Fibroblast of skin of right biceps (primary cell): ENCODE data around the gene HOXA11.
A peak's percentile ranks its signal among the peaks of the same experiment; 100 is the strongest.

Source experiments
- DNase-seq: peaks from one replicate; pipeline ENCODE4 v3.0.0-alpha.2; 2013

HOXA11 gene

DNA sequence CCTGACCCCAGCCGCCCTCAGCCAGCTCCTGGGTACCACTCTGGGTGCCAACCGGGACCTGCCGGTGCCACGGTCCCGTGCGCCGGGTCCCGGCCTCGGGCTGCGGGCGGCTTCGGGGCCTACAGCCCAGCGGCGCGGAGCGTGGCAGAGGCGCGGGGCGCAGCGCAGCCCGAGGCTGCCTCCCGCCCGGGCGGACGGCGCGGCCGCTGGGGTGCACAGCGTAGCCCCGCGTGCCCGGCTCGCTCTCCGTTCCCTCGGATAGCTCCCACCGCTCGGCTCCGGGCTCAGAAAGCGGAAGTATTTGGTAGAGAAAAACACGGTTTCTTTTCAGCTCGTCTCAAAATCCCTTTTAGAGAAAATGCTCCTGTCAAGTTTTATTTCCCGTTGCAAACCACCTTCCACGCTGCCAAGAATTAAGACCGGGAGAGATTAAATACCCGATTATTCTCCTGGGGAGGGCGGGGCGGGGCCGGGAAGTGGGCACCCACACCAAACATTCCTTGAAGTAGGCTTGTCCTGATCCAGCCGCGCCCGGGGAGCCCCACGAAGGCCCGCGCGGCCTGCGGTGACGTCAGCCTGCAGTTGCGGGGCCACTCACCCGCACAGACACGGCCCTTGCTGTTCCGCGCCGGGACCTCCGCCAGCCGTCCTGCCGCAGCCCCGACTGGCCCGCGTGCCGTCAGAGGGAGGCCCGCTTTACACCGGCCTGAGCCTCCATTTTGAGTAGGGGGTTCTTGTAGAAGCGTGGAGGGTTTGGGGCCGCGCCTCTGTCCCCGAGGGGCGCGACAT lies 7.7 kb upstream of the HOXA11 start:
- no peak for DNase-seq

DNA sequence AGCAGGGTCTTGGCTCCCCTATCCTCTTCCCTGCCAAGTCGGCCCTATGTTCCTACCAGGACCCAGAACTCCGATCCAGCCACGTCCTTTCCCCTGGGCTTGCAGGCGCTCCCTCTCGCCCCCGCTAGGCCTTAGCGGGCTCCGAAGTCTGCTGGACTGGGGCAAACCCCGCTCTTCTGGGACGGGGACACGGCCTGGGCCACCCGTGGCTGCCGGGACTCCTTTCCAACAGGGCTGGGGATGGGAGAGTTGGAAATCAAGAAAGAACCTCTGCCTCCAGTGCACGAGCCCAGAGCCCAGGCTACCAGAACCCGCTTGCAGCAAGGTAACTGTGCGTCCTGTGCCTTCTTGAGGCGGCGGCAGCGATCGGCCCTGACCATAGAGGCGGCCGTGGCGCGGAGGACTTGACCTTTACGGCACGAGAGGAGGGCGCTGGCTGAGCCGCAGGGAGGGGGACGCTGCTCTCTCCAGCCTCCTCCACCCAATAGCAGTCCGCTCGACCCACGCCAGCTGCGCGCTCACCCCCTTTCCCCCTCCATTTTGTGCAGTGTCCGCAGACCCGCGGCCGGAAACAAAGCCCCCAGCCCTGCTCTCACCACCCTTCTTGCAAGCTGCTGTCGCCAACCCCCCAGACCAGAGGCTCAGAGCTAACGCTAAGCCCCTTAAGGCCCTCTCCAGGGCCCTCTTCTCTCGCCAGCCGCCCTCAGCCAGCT lies 7.0 kb upstream of the HOXA11 start:
- DNase-seq = no peak

DNA sequence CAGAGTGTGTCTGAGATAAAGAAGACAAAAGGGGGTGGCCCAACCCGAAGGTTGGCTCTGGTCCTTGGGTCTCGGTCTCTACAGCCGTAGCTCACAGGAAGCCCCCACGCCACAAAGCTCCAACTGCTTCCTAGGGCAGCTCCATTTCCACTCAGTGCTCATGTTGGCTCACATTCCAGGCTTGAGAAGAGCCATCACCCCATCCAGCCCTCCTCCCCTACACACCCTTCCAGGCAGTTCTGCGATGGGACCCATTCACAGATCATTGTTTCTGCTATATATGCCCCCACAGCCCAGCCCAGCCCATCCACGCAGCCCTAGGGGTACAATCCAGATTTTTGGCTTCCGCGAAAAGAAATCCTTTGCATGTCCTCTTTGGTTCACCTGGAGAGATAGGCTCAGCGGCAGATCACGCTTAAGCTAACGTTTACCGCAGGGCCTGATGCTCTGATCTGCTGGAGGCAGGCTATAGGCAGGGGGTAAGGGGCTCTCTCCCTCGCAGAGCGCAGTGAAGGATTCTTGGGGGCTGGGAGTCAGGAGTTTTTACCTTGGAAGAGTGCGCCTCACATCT lies 6.2 kb upstream of the HOXA11 start:
- DNase-seq = no peak

DNA sequence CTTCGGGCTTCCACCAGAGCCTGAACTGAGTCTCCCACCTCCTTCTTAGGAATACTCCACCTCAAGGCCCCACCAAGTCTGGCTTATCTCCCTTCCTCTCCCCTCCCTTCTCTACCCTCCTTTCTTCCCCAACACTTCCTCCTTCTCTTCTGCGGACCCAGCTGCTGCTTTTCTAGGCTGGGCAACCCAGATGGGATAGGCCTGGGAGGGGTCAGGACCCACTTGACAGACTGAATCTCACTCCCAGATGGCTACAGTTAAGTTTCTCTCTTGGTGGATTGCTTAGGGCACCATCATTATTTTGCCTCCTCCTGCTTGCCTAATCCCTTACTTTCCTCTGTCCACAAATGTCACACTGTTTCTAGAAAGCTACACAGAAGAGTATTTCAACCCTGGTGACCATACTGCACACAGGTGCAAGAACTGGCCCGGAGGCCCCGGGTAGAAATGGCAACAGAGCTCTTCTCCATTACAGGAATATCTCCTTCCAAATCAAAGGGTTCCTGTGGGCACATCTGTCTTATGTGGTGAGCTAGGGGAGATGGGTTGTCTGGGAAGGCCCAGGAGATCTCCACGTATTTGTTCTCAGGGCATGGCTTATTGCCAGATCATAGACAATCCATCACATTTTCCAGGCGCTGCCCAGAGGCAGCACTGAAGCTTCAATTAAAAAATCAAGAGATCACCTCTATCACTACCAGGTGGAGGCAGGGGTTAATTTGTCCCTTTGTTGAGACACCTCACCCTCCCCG lies 5.1 kb upstream of the HOXA11 start:
- DNase-seq = no peak

DNA sequence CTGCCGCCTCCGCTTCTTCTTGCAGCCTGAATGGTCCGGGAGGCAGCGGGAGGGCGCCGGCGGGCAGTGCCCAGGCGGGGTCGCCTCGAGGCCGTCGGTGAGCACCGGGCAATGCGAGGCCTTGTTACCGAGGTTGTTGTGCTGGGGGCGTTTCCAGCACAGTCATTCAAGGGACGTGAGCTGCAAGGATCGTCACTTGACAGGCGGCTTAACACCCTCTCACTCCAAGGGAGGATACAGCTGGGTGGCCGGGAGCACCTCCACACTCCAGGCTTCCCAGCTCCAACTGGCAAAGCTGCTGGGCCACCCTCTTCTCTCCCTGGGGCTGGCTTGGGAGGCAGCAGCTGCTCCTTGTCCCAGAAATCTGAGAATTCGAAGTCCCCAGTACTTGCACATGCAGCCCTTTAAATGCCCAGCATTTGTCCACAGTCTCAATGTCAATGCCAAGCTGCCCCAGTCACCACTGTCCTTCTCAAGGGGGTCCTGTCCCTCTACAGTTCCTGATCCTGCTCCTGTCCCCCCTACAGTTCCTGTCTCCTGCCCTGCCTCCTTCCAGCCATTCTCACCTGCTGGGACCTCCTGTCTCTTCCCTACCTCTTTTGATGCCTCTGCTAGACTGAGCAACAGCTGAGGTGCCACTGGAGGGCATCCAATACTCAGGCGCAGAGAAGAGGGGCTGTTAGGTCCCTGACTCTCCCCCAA lies 4.4 kb upstream of the HOXA11 start:
- DNase-seq = no peak

DNA sequence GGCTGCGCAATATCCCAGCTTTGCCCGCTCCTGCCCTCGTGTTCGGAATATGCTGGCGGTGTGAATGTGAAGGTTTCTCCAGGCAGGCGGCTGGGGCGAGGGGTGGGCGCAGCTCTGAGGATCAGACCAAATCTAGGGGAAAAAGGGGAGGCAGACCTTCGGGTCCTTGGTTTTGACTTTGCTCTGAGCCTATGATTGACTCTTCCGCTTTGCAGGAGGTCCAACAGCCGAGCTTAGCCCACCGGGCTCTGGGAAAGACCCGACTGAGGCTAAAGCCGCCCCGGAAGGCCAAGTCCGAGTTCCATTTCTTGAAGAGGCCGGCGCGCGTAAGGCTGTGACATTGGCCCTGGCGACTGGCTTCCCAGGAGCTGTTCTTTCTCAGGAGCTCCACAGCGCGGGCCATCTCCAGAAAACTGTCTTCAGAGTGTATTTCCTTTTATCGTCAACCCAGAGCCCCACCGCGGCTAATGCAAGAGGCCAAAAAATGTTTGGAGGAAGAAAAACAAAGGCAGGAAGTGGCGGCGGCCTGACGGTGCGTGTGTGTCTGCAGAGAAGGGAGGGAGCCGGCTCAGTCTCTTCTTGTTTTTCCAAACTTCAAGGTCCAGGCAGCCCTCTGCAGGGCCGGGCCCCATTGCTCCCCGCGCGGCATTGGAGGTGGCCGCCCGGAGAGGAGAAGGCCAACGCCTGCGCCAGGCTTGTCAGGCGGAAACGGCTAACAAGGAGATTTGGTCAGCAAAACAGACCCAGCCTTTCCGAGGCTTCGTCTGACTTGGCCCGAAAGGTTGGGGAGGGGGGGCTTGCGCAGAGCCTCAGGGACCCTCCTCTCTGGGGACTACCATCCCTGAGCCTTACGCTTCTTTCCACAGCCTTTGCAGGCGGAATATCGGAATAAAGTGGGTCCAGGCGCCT lies 3.6 kb upstream of the HOXA11 start:
- DNase-seq = peak; percentile 38

DNA sequence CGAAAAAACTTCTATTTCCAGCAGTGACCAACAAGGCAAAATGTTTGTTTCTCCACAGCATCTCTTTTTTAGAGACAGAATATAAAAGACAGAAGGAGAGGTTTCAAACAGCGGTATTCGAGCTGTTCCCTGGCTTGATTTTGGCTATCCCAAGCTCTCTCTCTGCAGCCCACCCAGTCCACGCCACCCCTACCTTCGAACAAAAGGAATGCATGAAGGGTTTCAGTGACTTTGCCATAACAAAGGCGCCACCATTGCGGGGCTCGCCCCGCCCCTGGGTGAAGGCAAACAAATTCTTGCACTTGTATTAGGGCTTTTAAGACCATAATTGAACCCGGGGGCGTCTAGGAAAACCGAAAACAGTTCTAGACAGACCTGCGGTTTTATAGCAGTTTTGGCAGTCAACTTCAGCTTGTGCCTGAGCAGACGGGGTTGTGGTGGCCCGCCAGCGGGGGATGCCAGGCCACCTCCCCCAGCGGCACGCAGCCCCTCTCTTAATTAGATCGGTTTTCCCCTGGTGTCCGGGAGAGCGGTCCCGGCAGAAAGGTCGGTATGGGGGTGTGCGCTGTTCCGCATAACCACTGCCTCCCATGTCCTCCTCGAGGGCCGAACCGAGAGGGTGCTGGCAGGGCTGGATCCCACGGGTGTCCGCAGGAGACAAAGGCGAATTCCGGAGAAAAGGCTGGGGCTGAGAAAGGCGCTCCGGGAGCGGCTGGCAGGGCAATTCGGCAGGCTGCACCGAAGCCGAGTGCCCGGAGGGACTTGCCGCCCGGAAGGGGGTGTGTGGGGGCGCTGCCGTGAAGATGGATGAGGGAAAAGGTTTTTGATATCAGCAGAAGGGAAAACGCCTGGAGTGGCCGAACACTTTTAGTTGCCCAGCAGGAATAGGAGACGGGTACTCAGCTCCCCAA lies 2.7 kb upstream of the HOXA11 start:
- DNase-seq = no peak

DNA sequence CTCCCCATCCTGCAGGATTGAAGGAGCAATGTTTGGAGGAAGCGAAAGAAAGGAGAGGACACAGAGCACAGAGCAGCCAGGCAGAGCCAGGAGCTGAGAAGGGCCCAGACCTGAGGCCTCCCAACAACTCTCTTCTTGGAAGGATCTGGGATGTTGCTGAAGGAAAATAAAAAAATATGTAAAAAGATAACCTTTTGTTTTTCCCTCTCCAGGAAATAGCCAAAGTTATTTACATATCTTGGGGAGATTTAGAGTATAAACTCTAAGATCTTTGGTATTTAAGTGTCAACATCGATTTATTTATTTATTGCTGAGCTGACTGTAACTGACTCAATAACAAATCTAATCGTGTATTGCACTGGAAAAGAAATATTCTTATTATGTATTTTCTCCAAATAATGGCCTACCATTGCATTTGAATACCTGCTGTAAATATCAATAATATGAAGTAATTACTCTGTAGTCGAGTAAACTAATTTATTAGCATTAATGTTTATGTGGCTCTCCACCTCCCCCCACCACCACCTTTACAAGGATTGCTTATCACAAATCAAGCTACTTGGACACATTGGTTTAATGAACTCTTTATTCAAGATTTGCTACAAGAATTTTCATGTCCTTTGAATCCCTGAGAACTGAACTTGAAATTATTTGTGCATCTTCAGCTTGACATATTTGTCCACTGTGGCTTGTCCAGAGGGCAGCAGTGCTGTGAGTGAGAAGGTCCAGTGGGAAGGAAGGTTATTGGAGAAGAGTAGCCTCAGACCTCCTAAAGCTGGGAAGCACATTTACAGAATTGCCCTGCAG lies 1.8 kb upstream of the HOXA11 start:
- no peak for DNase-seq

DNA sequence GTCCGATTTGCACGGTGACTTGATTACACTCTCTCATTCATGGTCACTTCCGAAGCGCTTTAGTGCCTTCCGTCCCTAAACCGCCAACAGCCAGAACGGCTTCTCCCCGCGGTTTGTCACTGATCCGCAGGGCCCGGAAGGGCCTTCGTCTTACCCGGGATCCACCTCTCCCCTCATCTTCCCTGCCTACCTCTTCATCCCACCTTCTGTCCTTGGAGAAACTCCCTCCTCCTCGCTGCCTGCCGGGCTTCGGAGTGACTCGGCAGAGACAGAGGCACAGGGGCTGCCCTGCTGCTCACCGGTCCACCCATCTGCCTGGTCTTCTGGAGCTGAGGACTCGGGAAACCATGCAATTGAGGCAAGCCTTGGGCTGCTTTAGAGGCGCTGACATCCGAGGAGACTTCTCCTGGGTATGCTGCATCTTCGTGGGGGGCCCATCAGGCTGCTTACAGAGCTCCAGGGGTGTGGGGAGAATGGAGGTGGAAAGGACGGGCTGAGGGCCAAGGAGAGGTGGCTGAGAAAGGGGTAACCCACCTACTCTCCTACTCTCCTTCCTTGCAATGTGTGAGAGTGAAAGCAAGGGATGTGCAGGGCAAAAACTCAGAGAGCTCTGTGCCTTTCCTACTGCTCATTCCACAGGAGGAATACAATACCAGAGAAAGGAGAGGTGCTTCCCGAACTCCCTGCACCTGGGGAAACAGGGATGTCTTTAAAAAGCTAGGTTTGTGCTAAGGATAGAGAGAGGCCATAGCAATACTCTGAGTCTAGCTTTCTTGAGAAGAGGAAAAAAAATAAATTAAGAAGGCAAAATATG lies 1.0 kb upstream of the HOXA11 start:
- DNase-seq = no peak

DNA sequence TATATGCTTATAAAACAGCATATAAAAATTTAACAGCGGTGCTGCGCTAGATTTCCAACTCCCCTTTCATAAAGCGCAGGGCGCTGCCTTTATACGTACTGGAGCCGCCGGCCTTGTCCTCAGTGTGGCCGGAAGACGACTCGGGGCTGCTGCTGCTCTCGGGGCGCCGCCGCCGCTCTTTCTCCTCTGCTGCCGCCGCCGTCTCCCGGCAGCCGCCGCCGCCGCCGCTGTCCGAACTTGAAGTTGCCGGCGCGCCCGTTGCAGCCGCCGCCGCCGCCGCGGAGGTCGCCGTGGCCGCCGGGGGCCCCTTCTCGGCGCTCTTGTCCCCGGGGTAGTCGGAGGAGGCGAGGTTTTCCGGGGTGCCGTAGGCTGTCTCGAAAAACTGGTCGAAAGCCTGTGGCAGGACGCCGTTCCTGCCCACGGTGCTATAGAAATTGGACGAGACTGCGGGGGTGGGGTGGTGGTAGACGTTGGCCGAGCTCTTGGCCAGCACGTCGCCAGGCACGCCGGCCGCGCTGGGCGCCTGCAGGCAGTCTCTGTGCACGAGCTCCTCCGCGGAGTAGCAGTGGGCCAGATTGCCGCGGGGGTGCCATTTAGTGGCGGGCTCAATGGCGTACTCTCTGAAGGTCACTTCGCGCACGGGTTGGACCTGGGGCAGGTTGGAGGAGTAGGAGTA lies 557 bp downstream of the HOXA11 start:
- peak; percentile 58 for DNase-seq

DNA sequence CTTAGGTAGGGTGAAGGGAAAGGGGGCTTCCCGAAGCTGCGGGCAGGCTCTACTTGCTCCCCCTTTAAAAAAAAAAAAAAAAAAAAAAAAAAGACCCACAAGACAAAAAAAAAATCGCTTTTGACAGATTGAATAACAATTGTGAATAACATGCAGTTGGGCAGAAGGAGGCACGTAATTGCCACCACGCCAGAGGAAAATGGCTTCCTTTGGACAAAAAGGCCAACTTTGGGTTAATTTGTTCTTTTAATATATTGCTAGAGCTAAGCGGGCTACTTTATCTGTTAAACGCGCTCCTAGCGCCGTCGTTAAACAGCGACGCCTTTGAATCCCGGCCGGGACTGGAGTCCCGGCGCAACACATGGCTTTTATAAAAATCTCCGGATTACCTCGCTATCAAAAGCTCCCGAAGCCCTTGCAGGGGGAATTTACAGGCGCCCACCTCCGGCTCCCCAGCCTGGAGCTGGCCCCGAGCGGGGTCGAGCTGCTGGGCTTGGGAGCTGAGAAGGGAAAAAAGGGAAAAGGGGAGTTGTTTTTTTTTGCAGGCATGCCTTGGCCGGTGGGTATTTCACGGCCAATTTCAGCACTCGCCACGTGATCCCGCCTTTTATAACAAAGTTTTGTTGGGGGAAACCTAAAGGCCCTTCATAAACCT lies 1.2 kb downstream of the HOXA11 start:
- peak; percentile 51 for DNase-seq

DNA sequence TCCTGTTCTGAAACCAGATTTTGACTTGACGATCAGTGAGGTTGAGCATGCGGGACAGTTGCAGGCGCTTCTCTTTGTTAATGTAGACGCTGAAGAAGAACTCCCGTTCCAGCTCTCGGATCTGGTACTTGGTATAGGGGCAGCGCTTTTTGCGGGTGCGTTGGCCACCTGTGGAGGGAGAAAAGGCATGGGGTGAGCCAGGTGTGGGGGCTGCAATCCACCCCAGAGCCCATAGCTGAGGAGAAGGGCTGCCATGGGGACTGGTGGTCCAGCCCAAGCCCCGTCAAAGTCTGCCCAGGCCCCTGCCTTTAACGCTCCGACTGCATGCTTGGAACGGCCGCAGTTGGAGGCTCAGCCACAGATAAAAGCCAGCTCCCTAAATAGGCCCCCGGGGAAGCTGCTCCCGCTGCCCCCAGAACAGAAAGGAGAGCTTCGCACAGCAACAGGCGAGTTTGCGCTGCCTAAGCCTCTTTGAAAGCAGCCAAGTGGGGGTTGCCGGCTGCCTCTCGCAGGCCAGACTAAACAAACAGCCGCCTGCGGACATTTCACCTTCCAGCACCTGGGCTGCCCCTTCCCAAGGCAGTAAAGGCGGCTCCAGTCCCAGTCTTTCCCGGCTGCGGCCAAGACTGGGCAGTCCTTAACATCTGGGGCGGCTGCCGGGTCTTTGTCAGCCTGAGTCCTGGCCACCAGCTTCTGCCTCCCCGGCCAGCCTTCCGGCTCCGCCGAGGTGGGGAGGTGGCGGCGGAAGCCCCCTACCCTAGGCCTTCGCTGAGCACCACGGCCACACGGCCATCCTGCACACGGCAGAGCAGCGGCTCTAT lies 2.0 kb downstream of the HOXA11 start:
- no peak for DNase-seq

DNA sequence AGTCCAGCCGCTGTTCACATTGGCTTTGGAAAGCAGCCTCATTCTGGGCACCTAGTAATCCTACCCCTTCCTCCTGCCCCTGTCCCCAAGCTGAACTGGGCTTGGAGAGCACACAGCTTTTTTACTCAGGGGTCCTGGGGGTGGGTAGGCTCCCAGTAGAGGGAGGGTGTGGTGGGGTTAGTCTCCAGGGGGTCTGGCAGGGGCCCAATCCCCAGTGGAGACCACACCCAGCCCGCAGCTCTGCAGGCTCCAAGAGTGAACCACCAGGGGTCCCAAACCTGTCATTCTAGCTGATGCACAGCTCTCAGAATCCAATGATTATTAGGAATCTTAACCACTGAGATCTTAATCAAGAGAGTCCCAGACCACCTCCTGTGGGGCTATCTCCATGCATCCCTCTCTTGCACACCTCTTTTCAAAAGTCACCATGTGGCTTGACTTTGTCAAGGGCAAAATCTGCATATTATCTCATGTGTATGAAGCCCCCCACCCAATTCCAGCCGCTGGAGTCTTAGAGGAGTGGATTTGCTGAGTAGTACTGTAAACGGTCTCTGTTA lies 2.7 kb downstream of the HOXA11 start:
- no peak for DNase-seq

DNA sequence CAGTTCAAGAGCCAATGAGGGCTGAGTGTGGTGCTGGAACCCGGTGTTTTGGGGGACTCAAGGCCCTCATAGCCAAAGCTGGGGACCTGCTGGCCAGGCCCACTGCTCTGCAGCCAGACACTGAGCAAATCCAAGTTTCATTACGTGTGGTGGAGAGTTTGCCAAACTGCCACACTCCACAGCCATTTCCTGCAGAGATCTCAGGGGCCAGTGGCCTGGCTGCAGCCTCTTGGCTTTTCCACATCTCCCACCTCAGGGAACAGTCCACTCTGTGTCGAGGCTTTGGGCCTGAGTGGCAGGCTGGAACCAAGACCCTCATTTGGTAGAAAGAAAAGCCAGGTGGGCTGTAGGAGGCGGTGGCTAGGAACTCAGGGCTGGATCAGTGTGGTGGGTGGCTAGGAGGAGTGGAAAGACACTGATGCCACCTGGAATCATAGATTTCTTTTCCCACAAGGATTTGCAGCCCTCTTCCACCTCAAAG lies 3.2 kb downstream of the HOXA11 start:
- DNase-seq = no peak

DNA sequence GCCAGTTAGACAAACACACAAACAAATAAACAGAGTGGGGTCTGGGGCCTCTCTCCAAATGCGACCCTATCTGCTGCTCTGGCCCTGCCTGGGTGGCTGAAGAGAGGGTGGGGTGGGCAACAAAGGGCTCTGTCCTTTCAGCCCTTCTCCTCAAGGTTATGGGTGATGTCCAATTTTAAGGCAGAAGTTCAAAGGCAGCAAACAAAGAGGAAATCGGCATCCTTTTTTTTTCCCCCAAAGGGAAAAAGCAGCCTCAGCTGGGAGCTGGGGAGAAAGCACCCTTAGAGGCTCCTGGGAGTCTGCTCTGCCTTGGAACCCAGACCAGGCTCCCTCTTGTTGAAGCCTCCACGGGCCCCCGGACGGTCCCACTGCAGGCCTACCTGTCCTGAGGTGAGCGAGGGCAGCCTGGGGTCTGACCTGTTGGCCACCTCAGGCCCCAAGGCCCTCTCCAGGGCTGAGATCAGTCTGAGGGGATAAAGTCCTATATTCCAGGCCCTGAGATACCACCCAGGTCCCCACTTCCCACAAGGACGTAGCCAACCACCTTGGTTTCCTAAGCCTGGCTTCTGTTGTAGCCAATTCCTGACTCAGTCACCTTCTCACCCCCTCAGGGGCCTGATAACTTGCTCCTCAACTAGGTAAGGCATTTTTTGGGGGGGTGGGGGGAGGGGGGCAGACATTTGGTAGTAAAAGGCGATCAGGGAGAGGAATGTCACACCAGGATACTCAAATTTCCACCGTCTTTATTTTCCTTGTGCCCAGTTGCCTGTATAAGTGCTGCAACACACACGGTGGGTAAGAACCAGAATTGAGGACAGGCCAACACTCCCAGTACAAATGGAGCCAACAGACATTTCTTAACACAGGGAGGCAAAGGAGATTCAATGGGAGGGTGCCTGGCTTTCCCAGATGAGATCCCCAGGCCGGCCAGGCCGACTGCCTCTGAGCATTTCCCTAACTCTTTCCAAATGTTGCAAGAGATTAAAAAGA lies 4.3 kb downstream of the HOXA11 start:
- DNase-seq = no peak
